WTC11 (cell line): ENCODE results near the gene PMEPA1. TPM values are rescaled to one million over a fixed set of nuclear protein-coding genes. Genes with fewer than 3 reads are reported as not detected.

Source experiments
- ATAC-seq: fragments of 200-7000 bp; cut with Tn5 transposase; 2 replicates; pipeline ENCODE4 v1.10.0; 2021; ENCODE audit warnings: mild to moderate bottlenecking, moderate library complexity
- CTCF ChIA-PET: fragments of 300-600 bp; sonication (Branson Sonifier 250); formaldehyde crosslinking; loops from one replicate; lab custom pipeline; 2021; ENCODE audit warnings: antibody characterized with exemption; lab: Charles Lee
- POLR2A ChIA-PET: fragments of 350-600 bp; sonication (Branson Sonifier 250); formaldehyde crosslinking; loops from one replicate; lab custom pipeline; 2021; ENCODE audit warnings: antibody characterized with exemption; lab: Charles Lee
- DNase-seq: peaks from one replicate; pipeline ENCODE4 v3.0.0; 2021; ENCODE audit warnings: low spot score
- H3K27ac Mint-ChIP-seq: 2 replicates; pipeline ENCODE4 v1.8.0; 2021; ENCODE audit warnings: mixed read lengths
- H3K27me3 Mint-ChIP-seq: 2 replicates; pipeline ENCODE4 v1.8.0; 2021; ENCODE audit warnings: low read depth, mild to moderate bottlenecking, moderate library complexity, mixed read lengths
- H3K36me3 Mint-ChIP-seq: 2 replicates; pipeline ENCODE4 v1.8.0; 2021; ENCODE audit warnings: mixed read lengths
- H3K4me1 Mint-ChIP-seq: 2 replicates; pipeline ENCODE4 v1.8.0; 2022; ENCODE audit warnings: mixed read lengths
- H3K4me3 Mint-ChIP-seq: 2 replicates; pipeline ENCODE4 v1.8.0; 2021; ENCODE audit warnings: mild to moderate bottlenecking, moderate library complexity, mixed read lengths
- H3K9me3 Mint-ChIP-seq: 2 replicates; pipeline ENCODE4 v1.8.0; 2021; ENCODE audit warnings: mixed read lengths
- AR ChIP-seq: fragments of 250-450 bp; sonication (Bioruptor Pico); IDR thresholded peaks from 2 replicates; pipeline ENCODE4 v1.9.0; 2021; ENCODE audit warnings: mild to moderate bottlenecking
- ATF1 ChIP-seq: sonication (generic); formaldehyde crosslinking; IDR thresholded peaks from 2 replicates; pipeline ENCODE4 v1.8.1; 2023; ENCODE audit warnings: mild to moderate bottlenecking, moderate library complexity, missing genetic modification reagents
- CREM ChIP-seq: sonication (generic); formaldehyde crosslinking; IDR thresholded peaks from 2 replicates; pipeline ENCODE4 v1.8.1; 2022; ENCODE audit warnings: mild to moderate bottlenecking, missing genetic modification reagents, moderate library complexity
- ELF4 ChIP-seq: sonication (generic); formaldehyde crosslinking; IDR thresholded peaks from 2 replicates; pipeline ENCODE4 v1.8.1; 2022; ENCODE audit warnings: low read depth, mild to moderate bottlenecking, moderate library complexity, missing genetic modification reagents
- EMX1 ChIP-seq: fragments of 250-450 bp; sonication (Bioruptor Pico); IDR thresholded peaks from 2 replicates; pipeline ENCODE4 v1.8.0; 2021; ENCODE audit warnings: mild to moderate bottlenecking
- HMGA2 ChIP-seq: fragments of 250-450 bp; sonication (Bioruptor Pico); IDR thresholded peaks from 2 replicates; pipeline ENCODE4 v1.4.0; 2021; ENCODE audit warnings: mild to moderate bottlenecking, moderate library complexity
- JAZF1 ChIP-seq: fragments of 250-450 bp; sonication (Bioruptor Pico); IDR thresholded peaks from 2 replicates; pipeline ENCODE4 v1.9.0; 2021; ENCODE audit warnings: moderate library complexity, mild to moderate bottlenecking, inconsistent platforms
- JUN ChIP-seq: sonication (generic); formaldehyde crosslinking; IDR thresholded peaks from 2 replicates; pipeline ENCODE4 v1.8.0; 2023; ENCODE audit warnings: mild to moderate bottlenecking, missing genetic modification reagents
- MXD4 ChIP-seq: fragments of 250-450 bp; sonication (Bioruptor Pico); IDR thresholded peaks from 2 replicates; pipeline ENCODE4 v1.8.0; 2021; ENCODE audit warnings: mild to moderate bottlenecking, moderate library complexity, borderline replicate concordance
- NFYB ChIP-seq: sonication (generic); formaldehyde crosslinking; conservative IDR thresholded peaks from 2 replicates; pipeline ENCODE4 v1.8.0; 2022; ENCODE audit warnings: low read depth, missing genetic modification reagents
- OVOL2 ChIP-seq: fragments of 250-450 bp; sonication (Bioruptor Pico); IDR thresholded peaks from 2 replicates; pipeline ENCODE4 v1.9.0; 2021; ENCODE audit warnings: mild to moderate bottlenecking, borderline replicate concordance
- PREB ChIP-seq: sonication (generic); formaldehyde crosslinking; IDR thresholded peaks from 2 replicates; pipeline ENCODE4 v1.8.1; 2022; ENCODE audit warnings: mild to moderate bottlenecking, missing genetic modification reagents, moderate library complexity, borderline replicate concordance
- TCF7 ChIP-seq: sonication (generic); formaldehyde crosslinking; IDR thresholded peaks from 2 replicates; pipeline ENCODE4 v1.8.0; 2022; ENCODE audit warnings: mild to moderate bottlenecking, low read depth, missing genetic modification reagents, moderate library complexity
- TP53 ChIP-seq: sonication (generic); formaldehyde crosslinking; IDR thresholded peaks from 2 replicates; pipeline ENCODE4 v1.8.1; 2023; ENCODE audit warnings: mild to moderate bottlenecking, missing genetic modification reagents
- USF2 ChIP-seq: sonication (generic); formaldehyde crosslinking; IDR thresholded peaks from 2 replicates; pipeline ENCODE4 v1.8.1; 2023; ENCODE audit warnings: mild to moderate bottlenecking, missing genetic modification reagents, moderate library complexity
- ZNF121 ChIP-seq: sonication (generic); formaldehyde crosslinking; IDR thresholded peaks from 2 replicates; pipeline ENCODE4 v1.8.0; 2023; ENCODE audit warnings: missing genetic modification reagents
- ZSCAN18 ChIP-seq: fragments of 250-450 bp; sonication (Bioruptor Pico); IDR thresholded peaks from 2 replicates; pipeline ENCODE4 v2.1.2; 2022; ENCODE audit warnings: mild to moderate bottlenecking, moderate library complexity
- total RNA-seq: library from RNA; stranded (reverse); gene quantifications from 3 replicates; pipeline ENCODE4 v1.2.3, GENCODE V29; 2021
- TF ChIP-seq, protein P1 (sequence below): sonication (generic); formaldehyde crosslinking; IDR thresholded peaks from 2 replicates; pipeline ENCODE4 v1.8.0; 2023; ENCODE audit warnings: mild to moderate bottlenecking, missing genetic modification reagents
- TF ChIP-seq, protein P2 (sequence below): sonication (generic); formaldehyde crosslinking; conservative IDR thresholded peaks from 2 replicates; pipeline ENCODE4 v1.8.1; 2022; ENCODE audit warnings: mild to moderate bottlenecking, missing genetic modification reagents
- TF ChIP-seq, protein P3 (sequence below): sonication (generic); formaldehyde crosslinking; IDR thresholded peaks from 2 replicates; pipeline ENCODE4 v1.8.0; 2023; ENCODE audit warnings: missing genetic modification reagents
- TF ChIP-seq, protein P4 (sequence below): sonication (generic); formaldehyde crosslinking; IDR thresholded peaks from 2 replicates; pipeline ENCODE4 v1.8.0; 2022; ENCODE audit warnings: mild to moderate bottlenecking, missing genetic modification reagents

The PMEPA1 gene
- total RNA-seq, 1 experiment from 2014 or later, result 40.6 TPM

GRCh38 chr20:57605045-57605444 lies 104.8 kb downstream of the PMEPA1 start (continued):
- TF ChIP-seq, protein P1, sequence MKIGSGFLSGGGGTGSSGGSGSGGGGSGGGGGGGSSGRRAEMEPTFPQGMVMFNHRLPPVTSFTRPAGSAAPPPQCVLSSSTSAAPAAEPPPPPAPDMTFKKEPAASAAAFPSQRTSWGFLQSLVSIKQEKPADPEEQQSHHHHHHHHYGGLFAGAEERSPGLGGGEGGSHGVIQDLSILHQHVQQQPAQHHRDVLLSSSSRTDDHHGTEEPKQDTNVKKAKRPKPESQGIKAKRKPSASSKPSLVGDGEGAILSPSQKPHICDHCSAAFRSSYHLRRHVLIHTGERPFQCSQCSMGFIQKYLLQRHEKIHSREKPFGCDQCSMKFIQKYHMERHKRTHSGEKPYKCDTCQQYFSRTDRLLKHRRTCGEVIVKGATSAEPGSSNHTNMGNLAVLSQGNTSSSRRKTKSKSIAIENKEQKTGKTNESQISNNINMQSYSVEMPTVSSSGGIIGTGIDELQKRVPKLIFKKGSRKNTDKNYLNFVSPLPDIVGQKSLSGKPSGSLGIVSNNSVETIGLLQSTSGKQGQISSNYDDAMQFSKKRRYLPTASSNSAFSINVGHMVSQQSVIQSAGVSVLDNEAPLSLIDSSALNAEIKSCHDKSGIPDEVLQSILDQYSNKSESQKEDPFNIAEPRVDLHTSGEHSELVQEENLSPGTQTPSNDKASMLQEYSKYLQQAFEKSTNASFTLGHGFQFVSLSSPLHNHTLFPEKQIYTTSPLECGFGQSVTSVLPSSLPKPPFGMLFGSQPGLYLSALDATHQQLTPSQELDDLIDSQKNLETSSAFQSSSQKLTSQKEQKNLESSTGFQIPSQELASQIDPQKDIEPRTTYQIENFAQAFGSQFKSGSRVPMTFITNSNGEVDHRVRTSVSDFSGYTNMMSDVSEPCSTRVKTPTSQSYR (CRISPR knock-in tag), result no peak
- TF ChIP-seq ZSCAN18 (CRISPR knock-in tag), result no peak
- no peak for TF ChIP-seq EMX1 (CRISPR knock-in tag)
- no peak for TF ChIP-seq TP53 (CRISPR knock-in tag)
- no peak for TF ChIP-seq MXD4 (CRISPR knock-in tag)
- no peak for TF ChIP-seq HMGA2
- TF ChIP-seq, protein P2, sequence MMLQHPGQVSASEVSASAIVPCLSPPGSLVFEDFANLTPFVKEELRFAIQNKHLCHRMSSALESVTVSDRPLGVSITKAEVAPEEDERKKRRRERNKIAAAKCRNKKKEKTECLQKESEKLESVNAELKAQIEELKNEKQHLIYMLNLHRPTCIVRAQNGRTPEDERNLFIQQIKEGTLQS, result no peak
- TF ChIP-seq JAZF1 (CRISPR knock-in tag), result no peak

- ChIA-PET POLR2A (no interaction called here), CTCF (no interaction called here)
- no peak for TF ChIP-seq TCF7 (CRISPR knock-in tag)
- TF ChIP-seq USF2 (CRISPR knock-in tag), result peak; percentile 52
- TF ChIP-seq AR, result no peak
- peaks cover 9% of the 10 kb centered on the region; the same call in 1 of the 2 replicates for H3K9me3 Mint-ChIP-seq
- H3K27me3 Mint-ChIP-seq, result peaks cover 2% of the 10 kb centered on the region; the same call in 1 of the 2 replicates
- H3K27ac Mint-ChIP-seq, result no peak overlapping the region
- no peaks in the 10 kb centered on the region for H3K4me1 Mint-ChIP-seq
- ATAC-seq (no peak), DNase-seq (no peak)
- no peaks in the 10 kb centered on the region for H3K36me3 Mint-ChIP-seq
- no peak overlapping the region for H3K4me3 Mint-ChIP-seq
These were observed 106.7 kb downstream of the PMEPA1 start for GRCh38 chr20:57603120-57603519.

DNA sequence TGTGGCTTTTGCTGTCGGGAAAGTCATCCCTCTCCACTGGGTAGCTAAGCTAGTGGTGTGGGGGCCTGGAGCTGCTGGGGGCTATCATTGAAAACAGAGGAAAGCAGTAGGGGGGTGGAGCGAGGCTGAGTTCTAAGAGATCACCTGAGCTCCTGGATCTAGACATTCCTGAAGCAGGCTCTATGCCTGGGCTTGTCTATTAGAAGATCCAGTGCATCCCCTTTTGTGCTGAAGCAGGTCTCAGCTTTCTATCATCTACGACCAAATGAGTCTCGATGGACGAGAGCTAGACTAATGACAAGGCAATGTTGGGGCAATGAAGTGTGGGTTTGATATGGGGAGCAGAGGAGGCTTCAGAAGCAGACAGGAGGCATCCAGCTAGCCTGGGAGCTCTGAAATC lies 108.1 kb downstream of the PMEPA1 start:
- H3K27ac Mint-ChIP-seq, result no peak overlapping the region
- ATAC-seq, result no peak
- TF ChIP-seq OVOL2 (no peak), CREM (CRISPR knock-in tag) (no peak), PREB (CRISPR knock-in tag) (no peak), NFYB (CRISPR knock-in tag) (no peak), JUN (CRISPR knock-in tag) (no peak), EMX1 (CRISPR knock-in tag) (no peak), ZNF121 (CRISPR knock-in tag) (no peak), TP53 (CRISPR knock-in tag) (no peak), ELF4 (CRISPR knock-in tag) (no peak), ATF1 (no peak), JAZF1 (CRISPR knock-in tag) (no peak)
- TF ChIP-seq, protein P3, sequence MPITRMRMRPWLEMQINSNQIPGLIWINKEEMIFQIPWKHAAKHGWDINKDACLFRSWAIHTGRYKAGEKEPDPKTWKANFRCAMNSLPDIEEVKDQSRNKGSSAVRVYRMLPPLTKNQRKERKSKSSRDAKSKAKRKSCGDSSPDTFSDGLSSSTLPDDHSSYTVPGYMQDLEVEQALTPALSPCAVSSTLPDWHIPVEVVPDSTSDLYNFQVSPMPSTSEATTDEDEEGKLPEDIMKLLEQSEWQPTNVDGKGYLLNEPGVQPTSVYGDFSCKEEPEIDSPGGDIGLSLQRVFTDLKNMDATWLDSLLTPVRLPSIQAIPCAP, result no peak
- TF ChIP-seq, protein P2, result no peak
- TF ChIP-seq, protein P4, sequence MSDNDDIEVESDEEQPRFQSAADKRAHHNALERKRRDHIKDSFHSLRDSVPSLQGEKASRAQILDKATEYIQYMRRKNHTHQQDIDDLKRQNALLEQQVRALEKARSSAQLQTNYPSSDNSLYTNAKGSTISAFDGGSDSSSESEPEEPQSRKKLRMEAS (CRISPR knock-in tag), result no peak

More for the DNA sequence above, 108.1 kb downstream of the PMEPA1 start:
- peaks cover 3% of the 10 kb centered on the region; the same call in 1 of the 2 replicates for H3K4me1 Mint-ChIP-seq
- peaks cover 9% of the 10 kb centered on the region; the same call in 1 of the 2 replicates for H3K9me3 Mint-ChIP-seq
- peaks cover 2% of the 10 kb centered on the region; the same call in 1 of the 2 replicates for H3K27me3 Mint-ChIP-seq
- no peaks in the 10 kb centered on the region for H3K36me3 Mint-ChIP-seq
- CTCF ChIA-PET, result interaction anchor here (0.6 to 1.4 kb wide), 2 partner anchors 21 to 486 kb away, joined by 3 to 7 read pairs; no protein-coding TSS in a partner anchor
- DNase-seq, result no peak
- H3K4me3 Mint-ChIP-seq, result no peak overlapping the region
- POLR2A ChIA-PET, result interaction anchor here (0.7 kb wide), 1 partner anchor 89 kb away, joined by 3 read pairs; no protein-coding TSS in a partner anchor
